Measurements from ENCODE around the gene USP4.

DNA sequence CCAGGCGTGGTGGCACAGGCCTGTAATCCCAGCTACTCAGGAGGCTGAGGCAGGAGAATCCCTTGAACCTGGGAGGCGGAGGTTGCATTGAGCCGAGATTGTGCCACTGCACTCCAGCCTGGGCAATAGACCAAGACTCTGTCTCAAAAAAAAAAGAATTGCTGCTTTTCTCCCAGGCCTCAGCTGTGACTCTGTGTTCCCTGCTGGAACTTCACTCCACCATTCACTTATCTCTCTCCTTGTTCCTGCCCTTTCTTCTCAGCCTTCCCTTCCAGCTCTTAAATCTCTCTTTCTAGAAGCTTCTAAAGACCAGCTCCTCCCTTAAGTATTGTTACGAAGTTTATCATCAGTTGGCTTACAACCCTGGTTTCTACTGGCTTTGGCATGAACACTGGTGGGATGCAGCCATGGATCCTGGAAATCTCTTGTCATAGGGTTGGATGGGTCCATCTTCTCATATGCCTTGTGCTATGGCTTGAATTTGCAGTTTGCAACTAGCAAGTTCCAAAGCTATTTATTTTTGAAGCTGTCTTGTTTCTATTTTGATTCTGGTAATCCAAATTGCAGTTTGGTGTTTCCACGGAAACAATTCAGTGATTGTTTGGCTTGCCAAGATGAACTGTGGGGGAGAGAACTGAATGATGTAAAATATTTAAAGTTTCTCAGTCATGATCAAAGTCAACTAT lies 73.3 kb downstream of the USP4 start:
- no peak for TF ChIP-seq EZH2 (IDR thresholded peaks at IDR 0.05; ENCODE audit: low read depth, low read length, severe bottlenecking)
- TF ChIP-seq RAD21 (IDR thresholded peaks at IDR 0.05 in 1 of 2, conservative IDR thresholded peaks at IDR 0.05 in 1 of 2; ENCODE audit: low read depth in 2 of 2, low read length in 2 of 2), result no peak
- TF ChIP-seq MAFK (IDR thresholded peaks at IDR 0.05; ENCODE audit: low read depth, low read length), result no peak
- no peak for TF ChIP-seq PHF8 (conservative IDR thresholded peaks at IDR 0.05; ENCODE audit: low read depth, low read length)
- no peak for TF ChIP-seq CBX5 (IDR thresholded peaks at IDR 0.05; ENCODE audit: low read depth, low read length)
- TF ChIP-seq EP300 (IDR thresholded peaks at IDR 0.05; ENCODE audit: borderline replicate concordance in 1 of 2, low read depth in 2 of 2, low read length in 2 of 2), result no peak
- TF ChIP-seq RNF2 (IDR thresholded peaks at IDR 0.05; ENCODE audit: borderline replicate concordance, low read depth, low read length, missing control alignments, poor library complexity, severe bottlenecking), result no peak
- no peak for TF ChIP-seq CTCF (IDR thresholded peaks at IDR 0.05; ENCODE audit: control extremely low read depth in 1 of 3, insufficient read depth in 1 of 3, low read depth in 1 of 3, low read length in 3 of 3)
- no peak for TF ChIP-seq SUZ12 (IDR thresholded peaks at IDR 0.05; ENCODE audit: low read length)
- TF ChIP-seq GABPA (IDR thresholded peaks at IDR 0.05; ENCODE audit: borderline replicate concordance, insufficient read depth, low read length), result no peak
- TF ChIP-seq POLR2A (IDR thresholded peaks at IDR 0.05; ENCODE audit: control extremely low read depth in 1 of 2, low read depth in 2 of 2, low read length in 2 of 2), result no peak
- TF ChIP-seq BRCA1 (IDR thresholded peaks at IDR 0.05; ENCODE audit: low read depth, low read length), result no peak
- no peak for TF ChIP-seq RFX5 (IDR thresholded peaks at IDR 0.05; ENCODE audit: borderline replicate concordance, low read depth, low read length)
